Kidney glomerular epithelial cell (primary cell): ENCODE results near the gene SLC16A12.
A peak's percentile ranks its signal among the peaks of the same experiment; 100 is the strongest.

Experiments used
- DNase-seq: peaks from one replicate; lab custom pipeline; 2025; lab: John Stamatoyannopoulos, UW

Gene SLC16A12, protein sequence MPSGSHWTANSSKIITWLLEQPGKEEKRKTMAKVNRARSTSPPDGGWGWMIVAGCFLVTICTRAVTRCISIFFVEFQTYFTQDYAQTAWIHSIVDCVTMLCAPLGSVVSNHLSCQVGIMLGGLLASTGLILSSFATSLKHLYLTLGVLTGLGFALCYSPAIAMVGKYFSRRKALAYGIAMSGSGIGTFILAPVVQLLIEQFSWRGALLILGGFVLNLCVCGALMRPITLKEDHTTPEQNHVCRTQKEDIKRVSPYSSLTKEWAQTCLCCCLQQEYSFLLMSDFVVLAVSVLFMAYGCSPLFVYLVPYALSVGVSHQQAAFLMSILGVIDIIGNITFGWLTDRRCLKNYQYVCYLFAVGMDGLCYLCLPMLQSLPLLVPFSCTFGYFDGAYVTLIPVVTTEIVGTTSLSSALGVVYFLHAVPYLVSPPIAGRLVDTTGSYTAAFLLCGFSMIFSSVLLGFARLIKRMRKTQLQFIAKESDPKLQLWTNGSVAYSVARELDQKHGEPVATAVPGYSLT

GRCh38 chr10:89535171-89536012, at the start of gene SLC16A12:
Gene SLC16A12 (minus strand): TSS chr10:89535594. CDS start chr10:89462578, 73,016 bp downstream.
- DNase-seq = no peak

DNA sequence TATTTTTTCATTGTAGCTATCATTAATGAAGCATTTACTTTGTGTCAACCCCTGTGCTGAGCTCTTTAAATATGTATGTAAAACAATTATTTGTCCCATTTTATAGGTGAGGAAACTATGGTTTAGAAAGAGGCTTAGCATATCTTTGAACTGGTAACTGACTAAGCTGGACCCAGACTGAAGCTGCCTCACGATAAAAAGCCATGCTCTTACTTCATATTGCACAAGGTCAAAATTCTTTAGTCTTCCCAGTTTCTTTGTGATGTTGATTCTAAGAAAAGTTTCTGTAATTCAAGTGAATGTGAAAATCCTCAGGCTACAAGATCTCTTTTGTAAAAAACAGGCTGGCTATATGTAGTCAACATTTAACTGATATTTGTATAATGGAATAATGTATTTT, 46.6 kb upstream of the SLC16A12 start:
- DNase-seq = no peak

GRCh38 chr10:89580243-89580642, 44.8 kb upstream of the SLC16A12 start:
- DNase-seq = no peak

- no peak for DNase-seq
Measured at GRCh38 chr10:89576696-89577095, 41.3 kb upstream of the SLC16A12 start.

- no peak for DNase-seq
Measured at GRCh38 chr10:89576022-89576421, 40.6 kb upstream of the SLC16A12 start.

DNA sequence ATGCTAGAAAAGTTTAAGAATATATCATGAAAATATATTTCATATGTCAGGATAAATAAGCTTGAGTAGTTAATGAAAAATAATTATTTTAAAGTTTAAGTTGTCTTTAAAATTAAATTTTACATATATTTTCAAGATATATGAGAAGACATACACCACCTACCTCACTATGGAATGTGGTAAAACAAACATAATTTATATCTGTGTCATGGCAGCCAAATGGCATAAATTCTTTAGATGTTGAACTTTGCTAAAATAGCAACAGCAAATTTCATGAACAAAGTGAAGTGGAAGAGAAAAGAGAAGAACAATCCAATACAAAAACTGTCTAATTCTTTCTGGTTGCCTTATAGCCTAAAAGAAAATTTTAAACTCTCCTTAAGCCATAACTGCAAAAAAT, 39.6 kb upstream of the SLC16A12 start:
- no peak for DNase-seq

DNA sequence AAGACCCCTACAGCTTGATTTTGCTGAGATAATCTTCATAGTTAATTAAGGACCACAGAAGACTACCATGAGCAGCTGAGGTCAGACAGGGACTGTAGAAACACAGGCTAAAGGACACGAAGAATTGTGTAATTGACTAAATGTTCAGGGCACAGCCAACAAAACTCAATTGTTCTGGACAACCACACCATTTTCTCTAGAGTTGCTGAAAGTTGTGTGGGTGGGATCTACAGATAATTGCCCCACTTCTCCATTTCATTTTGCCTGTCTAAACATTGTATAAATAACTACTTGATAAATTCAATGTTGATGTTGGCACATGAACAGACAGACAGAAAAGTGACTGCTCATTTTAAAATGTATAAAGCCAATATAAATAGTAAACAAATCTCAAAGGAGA, 39.0 kb upstream of the SLC16A12 start:
- DNase-seq = no peak

DNA sequence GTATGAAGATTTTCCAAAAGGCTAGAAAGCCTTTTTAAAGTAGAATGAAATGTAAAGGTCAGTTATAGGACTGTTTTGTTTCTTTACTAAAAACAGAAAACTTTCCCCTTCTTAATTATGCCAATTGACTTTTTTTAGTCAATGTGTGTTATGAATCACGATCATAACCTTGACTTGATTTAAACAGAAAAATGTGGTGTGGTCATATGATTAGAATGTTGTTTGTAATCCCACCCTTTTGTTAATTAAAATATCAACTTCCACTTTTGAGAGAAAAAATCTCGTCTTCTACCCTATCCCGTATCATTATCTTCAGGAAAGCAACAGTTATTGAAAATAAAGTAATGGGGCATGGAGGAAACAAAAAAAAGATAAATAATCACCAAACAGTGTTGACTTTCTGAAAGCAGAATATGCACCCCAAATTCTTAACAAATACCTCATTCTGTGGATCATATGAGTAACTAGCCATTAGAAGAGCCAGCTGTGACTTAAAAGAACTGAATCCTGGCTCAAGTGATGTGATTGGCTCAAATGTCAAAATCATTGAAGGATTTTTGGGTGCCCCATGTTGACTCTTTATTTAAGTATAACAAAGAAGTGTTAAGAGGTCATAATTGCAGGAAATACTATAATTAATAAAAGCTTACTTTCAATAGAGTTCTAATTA, 32.3 kb upstream of the SLC16A12 start:
- no peak for DNase-seq

DNA sequence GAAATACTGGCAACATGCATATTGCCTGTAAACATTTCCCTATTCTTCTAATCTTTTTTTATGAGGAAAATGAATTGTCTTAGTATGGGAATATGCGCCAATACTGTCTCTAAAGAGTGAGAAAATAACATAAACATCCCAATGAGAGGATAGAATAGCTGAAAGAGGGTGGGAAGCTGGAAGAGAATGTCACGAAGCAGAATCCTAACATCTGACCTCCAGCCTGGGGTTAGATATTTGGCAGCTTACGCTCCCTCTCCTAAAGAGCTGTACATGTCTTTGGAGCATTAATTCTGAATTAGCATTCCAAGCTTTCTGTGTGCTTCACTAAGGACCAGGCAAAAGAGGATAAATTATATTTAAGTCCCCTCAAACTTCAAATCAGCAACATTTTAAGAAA, 31.6 kb upstream of the SLC16A12 start:
- no peak for DNase-seq

DNA sequence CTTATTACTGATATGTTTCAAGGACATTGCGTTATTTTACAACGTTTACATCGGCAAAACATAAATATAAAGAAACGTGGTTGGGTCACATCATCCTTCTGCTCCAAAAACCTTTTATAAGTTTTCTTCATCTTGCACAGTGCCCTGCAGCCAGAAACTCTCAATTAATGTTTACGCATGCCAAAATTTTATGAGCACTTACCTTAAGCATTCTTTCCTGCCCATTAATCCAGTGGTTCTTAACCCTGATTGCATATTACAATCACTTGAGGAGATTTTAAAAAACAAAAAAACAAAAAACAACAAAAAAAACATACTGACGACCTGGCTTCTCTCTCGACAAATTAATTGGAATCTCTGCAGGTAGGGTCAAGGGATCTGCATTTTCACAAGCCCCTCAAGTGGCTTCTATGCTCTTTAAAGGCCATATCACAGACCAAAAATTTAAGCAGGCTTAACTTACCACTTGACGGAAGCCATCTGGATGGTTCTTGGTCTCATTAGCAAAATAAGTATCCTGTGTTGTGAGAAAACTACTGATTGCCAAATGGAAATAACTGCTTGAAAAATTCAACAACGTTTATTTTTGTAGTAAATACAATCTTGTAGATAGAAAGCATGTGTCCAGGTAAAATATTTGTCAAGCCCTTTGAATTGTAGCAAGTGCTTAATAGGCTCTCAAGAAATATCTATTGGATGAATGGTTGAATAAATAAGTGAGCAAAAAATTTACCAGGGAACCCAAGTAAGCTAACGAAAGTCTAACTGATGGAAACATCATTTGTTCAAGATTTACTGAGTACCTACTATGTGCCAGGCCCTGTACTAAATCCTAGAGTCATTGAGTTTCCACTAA, 30.9 kb upstream of the SLC16A12 start:
- no peak for DNase-seq

GRCh38 chr10:89565180-89565579, 29.8 kb upstream of the SLC16A12 start:
- no peak for DNase-seq

- peak; percentile 77 for DNase-seq
Measured at GRCh38 chr10:89563861-89564478, 28.6 kb upstream of the SLC16A12 start.

GRCh38 chr10:89563311-89563710, 27.9 kb upstream of the SLC16A12 start:
- DNase-seq = no peak

DNA sequence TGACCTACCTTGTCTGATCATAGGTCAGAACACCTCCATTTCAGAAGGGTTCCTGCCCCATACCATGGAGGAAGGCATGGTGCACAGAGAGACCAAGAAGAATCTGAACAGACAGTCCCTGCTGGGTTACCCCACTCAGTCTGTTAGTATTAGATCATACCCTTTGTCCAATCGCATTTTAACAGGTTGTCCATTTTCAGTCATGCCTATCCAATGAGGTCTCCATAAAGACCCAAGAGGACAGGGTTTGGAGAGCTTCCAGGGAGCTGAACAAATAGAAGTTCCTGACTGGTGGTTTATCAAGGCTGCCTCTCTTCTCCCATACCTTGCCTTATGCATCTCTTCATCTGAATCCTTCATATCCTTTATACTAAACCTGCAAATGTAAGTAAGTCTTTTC, 21.2 kb upstream of the SLC16A12 start:
- DNase-seq = peak; percentile 74

- DNase-seq = peak; percentile 37
Measured at GRCh38 chr10:89555688-89556445, 20.5 kb upstream of the SLC16A12 start.

DNA sequence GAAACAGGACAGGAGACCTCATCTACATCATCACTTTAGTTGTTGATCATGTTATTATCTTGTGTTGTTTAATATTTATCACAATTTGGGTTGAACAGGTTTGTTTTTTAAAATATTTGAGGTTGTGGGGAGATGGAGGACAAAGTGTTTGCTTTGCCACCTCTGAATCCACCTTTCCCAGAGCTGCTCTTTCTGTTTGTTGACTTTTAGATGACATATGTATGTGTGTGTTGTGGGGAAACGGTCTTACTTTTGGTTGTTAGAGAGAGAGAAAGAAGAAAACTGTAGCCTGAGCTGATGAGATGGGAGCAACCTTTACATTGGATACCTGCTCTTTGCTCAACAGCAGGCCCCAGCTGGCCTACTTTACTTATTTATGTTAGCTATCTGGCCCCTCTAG, 19.0 kb upstream of the SLC16A12 start:
- no peak for DNase-seq

DNA sequence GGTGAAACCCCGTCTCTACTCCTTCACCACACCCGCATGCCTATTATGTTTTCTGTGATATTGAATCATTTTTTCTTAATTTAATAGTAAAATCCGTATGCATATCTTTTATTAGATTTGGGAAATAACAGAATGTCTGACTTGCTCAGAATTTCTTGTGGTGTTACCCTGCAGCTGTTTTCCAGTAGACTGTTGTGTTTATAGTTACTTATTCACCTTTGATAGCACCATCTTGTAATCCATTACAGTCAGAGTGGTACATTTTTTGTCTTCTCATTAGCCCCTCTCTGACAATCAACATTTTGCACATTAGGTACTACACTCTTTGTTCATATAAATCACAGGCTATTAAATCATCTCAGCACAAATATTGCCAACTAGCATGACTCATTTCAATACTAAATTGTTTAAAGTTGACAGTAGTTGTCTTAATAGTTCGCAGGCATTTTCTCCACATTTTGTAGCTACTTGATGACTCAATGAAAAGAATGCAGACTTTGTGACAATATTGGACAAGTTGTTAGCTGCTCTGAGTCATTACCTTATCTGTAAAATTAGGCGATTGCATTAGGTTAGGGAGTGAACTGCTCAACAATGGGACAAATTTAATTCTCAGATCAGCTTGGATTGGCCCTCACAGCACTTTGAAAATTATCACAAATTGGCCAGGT, 17.8 kb upstream of the SLC16A12 start:
- peak; percentile 92 for DNase-seq

- DNase-seq = no peak
Measured at GRCh38 chr10:89552213-89552612, 16.8 kb upstream of the SLC16A12 start.

DNA sequence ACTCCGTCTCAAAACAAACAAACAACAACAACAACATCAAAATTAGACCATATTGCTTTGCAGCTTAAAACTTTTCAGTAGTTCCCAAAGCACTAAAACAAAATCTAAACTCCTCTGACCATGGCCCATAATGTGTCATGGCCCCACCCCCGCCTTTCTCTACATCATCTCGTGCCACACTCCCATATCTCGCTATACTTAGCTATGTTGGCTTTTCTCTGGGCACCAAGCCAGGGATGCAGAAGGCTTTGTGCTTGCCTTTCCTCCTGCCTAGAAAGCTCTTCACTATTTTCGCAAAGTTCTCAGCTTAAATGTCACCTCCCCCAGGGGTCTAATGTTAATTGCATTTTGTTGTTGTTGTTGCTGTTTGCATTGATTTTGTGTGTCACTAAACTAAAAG, 15.1 kb upstream of the SLC16A12 start:
- DNase-seq = no peak

GRCh38 chr10:89549510-89549909, 14.1 kb upstream of the SLC16A12 start:
- DNase-seq = no peak
